T-helper 2 cell (primary cell): ENCODE data around the gene TMEM130.

ENCODE experiments used
- DNase-seq, 5 experiments: peaks; one replicate each; pipeline versions ENCODE4 v3.0.0 to v3.0.0-alpha.2; 2012 to 2022

The TMEM130 gene

GRCh38 chr7:98805956-98806838 lies 63.6 kb downstream of the TMEM130 start:
- DNase-seq = no peak

GRCh38 chr7:98802781-98803110 lies 67.1 kb downstream of the TMEM130 start:
- DNase-seq = peak in 1 of 5 experiments; percentile 6

GRCh38 chr7:98802088-98802780 lies 67.6 kb downstream of the TMEM130 start:
- DNase-seq = peak in 1 of 5 experiments; percentile 35

- DNase-seq = no peak
These were observed 68.8 kb downstream of the TMEM130 start for GRCh38 chr7:98800996-98801395.

- no peak for DNase-seq
These were observed 72.7 kb downstream of the TMEM130 start for GRCh38 chr7:98797150-98797549.
